ENCODE measurements around the gene HNRNPA0. TPM values are rescaled to one million over a fixed set of nuclear protein-coding genes. Genes with fewer than 3 reads are reported as not detected.

The HNRNPA0 gene
- polyA plus RNA-seq, 3 donors = 8.3 to 15.5 (median 10.8) TPM

- H3K4me2 ChIP-seq (replicated peaks; ENCODE audit: extremely low read depth, low read length, poor library complexity, severe bottlenecking) = no peak overlapping the region
- no peaks in the 10 kb centered on the region for H3K36me3 ChIP-seq (replicated peaks in 1 of 2; ENCODE audit: control insufficient read depth in 1 of 2, insufficient read depth in 2 of 2, low read length in 2 of 2)
- Mint-ChIP-seq H3K27ac (no peak overlapping the region), H3K27me3 (ENCODE audit: low read depth in 3 of 3) (no peaks in the 10 kb centered on the region), H3K4me1 (peaks cover 2% of the 10 kb centered on the region), H3K9me3 (peaks cover 0 to 5% (median 3%) of the 10 kb centered on the region in 7 donors), H3K4me3 (no peak overlapping the region), H3K36me3 (no peaks in the 10 kb centered on the region)
- H4K20me1 ChIP-seq (ENCODE audit: insufficient read depth, low read length) = no peaks in the 10 kb centered on the region
- no peaks in the 10 kb centered on the region for H3K27me3 ChIP-seq (ENCODE audit: control insufficient read depth in 2 of 2, insufficient read depth in 2 of 2, low read length in 2 of 2)
- no peak overlapping the region for H3K27ac ChIP-seq (ENCODE audit: low read depth in 1 of 2, low read length in 2 of 2)
- no peaks in the 10 kb centered on the region for H3K4me1 ChIP-seq (ENCODE audit: control insufficient read depth in 1 of 2, insufficient read depth in 2 of 2, low read length in 2 of 2)
- H3K79me2 ChIP-seq (ENCODE audit: insufficient read depth, low read length) = no peaks in the 10 kb centered on the region
- H3K9me3 ChIP-seq (replicated peaks in 1 of 2; ENCODE audit: control insufficient read depth in 1 of 2, insufficient read depth in 1 of 2, low read length in 2 of 2) = no peaks in the 10 kb centered on the region
- H3K4me3 ChIP-seq (replicated peaks in 1 of 3; ENCODE audit: low read depth in 2 of 3, low read length in 3 of 3) = no peak overlapping the region
- no peak for DNase-seq
- intact Hi-C loops (cut with micrococcal nuclease) = no loop called here
- no peak overlapping the region for H3K9ac ChIP-seq (ENCODE audit: insufficient read depth, low read length, poor library complexity, severe bottlenecking)
- no peak for TF ChIP-seq CTCF (IDR thresholded peaks at IDR 0.05)
- WGBS (ENCODE audit: insufficient coverage) = 50% methylated on average over 1 of the region's 2 CpGs
- H2AFZ ChIP-seq (ENCODE audit: insufficient read depth, low read depth, low read length, poor library complexity, severe bottlenecking) = no peak overlapping the region
Measured at GRCh38 chr5:137714494-137714893, 39.7 kb downstream of the HNRNPA0 start.

GRCh38 chr5:137712139-137712667, 42.0 kb downstream of the HNRNPA0 start:
- no peak for DNase-seq
- H3K27me3 Mint-ChIP-seq (ENCODE audit: low read depth in 3 of 3) = no peaks in the 10 kb centered on the region
- Histone ChIP-seq H3K9ac (ENCODE audit: insufficient read depth, low read length, poor library complexity, severe bottlenecking) (no peak overlapping the region), H4K20me1 (ENCODE audit: insufficient read depth, low read length) (no peaks in the 10 kb centered on the region), H2AFZ (ENCODE audit: insufficient read depth, low read depth, low read length, poor library complexity, severe bottlenecking) (no peak overlapping the region), H3K79me2 (ENCODE audit: insufficient read depth, low read length) (no peaks in the 10 kb centered on the region), H3K27ac (ENCODE audit: low read depth in 1 of 2, low read length in 2 of 2) (no peak overlapping the region), H3K4me3 (replicated peaks in 1 of 3; ENCODE audit: low read depth in 2 of 3, low read length in 3 of 3) (no peak overlapping the region), H3K27me3 (ENCODE audit: control insufficient read depth in 2 of 2, insufficient read depth in 2 of 2, low read length in 2 of 2) (no peaks in the 10 kb centered on the region), H3K4me1 (ENCODE audit: control insufficient read depth in 1 of 2, insufficient read depth in 2 of 2, low read length in 2 of 2) (no peaks in the 10 kb centered on the region), H3K9me3 (replicated peaks in 1 of 2; ENCODE audit: control insufficient read depth in 1 of 2, insufficient read depth in 1 of 2, low read length in 2 of 2) (no peaks in the 10 kb centered on the region), H3K4me2 (replicated peaks; ENCODE audit: extremely low read depth, low read length, poor library complexity, severe bottlenecking) (no peak overlapping the region), H3K36me3 (replicated peaks in 1 of 2; ENCODE audit: control insufficient read depth in 1 of 2, insufficient read depth in 2 of 2, low read length in 2 of 2) (no peaks in the 10 kb centered on the region)
- TF ChIP-seq CTCF (IDR thresholded peaks at IDR 0.05) = no peak
- peaks cover 0 to 5% (median 5%) of the 10 kb centered on the region in 7 donors for H3K9me3 Mint-ChIP-seq
- H3K36me3 Mint-ChIP-seq = no peaks in the 10 kb centered on the region
- intact Hi-C loops (cut with micrococcal nuclease) = no loop called here
- peaks cover 2% of the 10 kb centered on the region for H3K4me1 Mint-ChIP-seq
- no peak overlapping the region for H3K4me3 Mint-ChIP-seq
- peak overlapping the region in 1 of 7 donors; percentile 30 for H3K27ac Mint-ChIP-seq
- WGBS (ENCODE audit: insufficient coverage) = no CpG with 5 or more reads among the region's 2 CpGs

All from CD14-positive monocyte (primary cell).